HG03432 (cell line): Measurements from ENCODE around the gene PRDM16.

ENCODE experiments used
- ATAC-seq: cut with Tn5 transposase; IDR thresholded peaks from one replicate; pipeline ENCODE4 v1.9.1; 2021; ENCODE audit warnings: mild to moderate bottlenecking, moderate library complexity; ENCODE audit not compliant: unreplicated experiment

Gene PRDM16

DNA sequence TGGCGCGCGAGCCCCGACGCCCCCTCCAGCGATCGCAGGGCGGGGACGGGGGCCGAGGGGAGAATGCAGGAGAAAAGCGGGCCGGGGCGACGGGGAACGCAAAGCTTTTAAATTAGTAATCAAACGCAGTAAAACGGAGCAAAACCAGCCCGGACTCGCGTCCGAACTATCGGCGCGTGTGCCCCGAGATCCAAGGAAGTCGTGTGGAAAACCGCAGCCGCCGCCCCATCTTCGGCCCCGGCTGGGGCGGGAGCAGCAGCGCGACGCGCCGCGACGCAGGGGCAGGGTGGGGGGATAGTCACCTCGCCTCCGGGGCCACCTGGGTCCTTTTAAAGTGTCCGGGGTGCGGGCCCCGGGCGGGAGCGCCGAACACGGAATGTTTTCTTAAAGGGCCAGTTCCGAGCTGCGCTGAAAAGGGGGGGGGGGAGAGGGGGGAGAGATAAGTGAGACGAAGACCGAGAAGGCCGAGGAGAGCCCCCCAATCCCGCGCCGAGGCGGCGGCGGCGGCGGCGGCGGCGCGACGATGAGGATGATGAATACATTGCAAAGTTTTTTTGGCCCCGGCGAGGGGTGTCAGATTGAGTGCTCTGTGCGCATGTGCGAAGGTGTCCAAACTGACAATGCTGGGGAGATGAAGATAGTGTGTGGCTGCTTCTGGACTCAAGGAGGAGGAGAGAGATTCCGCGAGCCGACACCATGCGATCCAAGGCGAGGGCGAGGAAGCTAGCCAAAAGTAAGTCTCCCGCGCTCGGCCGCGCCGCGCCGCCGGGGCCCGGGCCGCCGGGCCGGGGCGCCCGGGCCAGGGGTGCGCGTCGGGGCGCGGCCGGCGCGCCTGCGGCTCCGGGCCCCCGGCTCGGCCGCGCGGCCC is at the start of gene PRDM16:
TSS of gene PRDM16 (plus strand) at position 640 of the 868 bp plus-strand sequence. CDS start at position 697, 57 bp downstream.
- ATAC-seq = no peak

DNA sequence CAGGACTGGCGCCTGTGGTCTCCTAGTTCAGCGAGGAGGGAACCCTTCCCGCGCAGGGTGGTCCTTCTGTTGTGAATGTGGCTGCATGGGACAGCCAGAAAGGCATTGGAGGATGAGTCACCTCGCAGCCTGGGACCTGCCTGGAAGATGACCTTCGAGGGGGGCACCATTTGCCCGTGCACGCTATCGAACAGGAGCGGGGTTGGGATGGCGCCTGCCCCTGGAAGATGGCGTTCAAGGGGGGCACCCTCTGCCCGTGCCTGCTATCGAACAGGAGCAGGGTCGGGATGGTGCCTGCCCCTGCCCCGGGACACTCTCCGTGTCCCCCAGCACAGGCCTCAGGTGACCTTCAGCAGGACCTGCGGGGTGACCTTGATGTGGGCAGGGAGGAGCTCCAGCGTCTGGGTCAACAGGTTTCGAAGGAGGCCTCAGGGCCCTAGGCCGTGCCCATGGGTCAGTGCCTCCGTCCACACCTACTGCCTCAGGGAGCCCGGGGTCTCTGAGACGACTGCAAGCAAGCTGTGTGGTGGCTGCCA is 49.4 kb upstream of the PRDM16 start:
- no peak for ATAC-seq

- no peak for ATAC-seq
Measured at GRCh38 chr1:3020263-3020909, 48.6 kb upstream of the PRDM16 start.

DNA sequence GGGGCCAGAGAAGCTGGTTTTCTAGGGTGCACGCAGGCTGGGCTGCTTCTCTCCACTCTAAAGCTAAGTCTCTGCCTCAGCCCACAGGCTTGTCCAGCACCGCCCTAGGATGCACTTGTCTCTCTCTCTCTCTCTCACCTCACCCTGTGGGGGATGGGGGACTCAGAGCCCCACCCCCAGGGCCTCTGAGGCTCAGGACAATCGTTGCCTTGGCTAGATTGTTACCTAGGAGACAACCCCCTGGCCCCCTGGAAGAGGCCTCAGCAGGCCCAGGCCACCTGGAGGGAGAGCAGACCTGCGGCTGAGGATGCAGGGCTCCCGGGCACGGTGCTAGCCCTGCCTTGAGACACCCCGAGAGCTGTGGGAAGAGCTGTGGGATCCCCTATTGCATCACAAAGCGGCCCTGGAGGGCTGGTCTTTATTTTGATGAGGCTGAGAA is 47.8 kb upstream of the PRDM16 start, which contains the start of gene ACTRT2:
TSS of gene ACTRT2 (plus strand) at position 235 of the 439 bp plus-strand sequence. CDS start 220 bp downstream, outside the sequence.
- no peak for ATAC-seq

DNA sequence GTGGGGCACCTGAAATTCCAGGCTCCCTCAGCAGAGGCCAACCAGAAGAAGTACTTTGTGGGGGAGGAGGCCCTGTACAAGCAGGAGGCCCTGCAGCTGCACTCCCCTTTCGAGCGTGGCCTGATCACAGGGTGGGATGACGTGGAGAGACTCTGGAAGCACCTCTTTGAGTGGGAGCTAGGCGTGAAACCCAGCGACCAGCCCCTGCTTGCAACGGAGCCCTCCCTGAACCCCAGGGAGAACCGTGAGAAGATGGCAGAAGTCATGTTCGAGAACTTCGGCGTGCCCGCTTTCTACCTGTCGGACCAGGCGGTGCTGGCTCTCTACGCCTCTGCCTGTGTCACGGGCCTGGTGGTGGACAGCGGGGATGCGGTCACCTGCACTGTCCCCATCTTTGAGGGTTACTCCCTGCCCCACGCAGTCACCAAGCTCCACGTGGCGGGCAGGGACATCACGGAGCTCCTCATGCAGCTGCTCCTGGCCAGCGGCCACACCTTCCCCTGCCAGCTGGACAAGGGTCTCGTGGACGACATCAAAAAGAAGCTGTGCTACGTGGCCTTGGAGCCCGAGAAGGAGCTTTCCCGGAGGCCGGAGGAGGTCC is 47.1 kb upstream of the PRDM16 start:
- no peak for ATAC-seq

DNA sequence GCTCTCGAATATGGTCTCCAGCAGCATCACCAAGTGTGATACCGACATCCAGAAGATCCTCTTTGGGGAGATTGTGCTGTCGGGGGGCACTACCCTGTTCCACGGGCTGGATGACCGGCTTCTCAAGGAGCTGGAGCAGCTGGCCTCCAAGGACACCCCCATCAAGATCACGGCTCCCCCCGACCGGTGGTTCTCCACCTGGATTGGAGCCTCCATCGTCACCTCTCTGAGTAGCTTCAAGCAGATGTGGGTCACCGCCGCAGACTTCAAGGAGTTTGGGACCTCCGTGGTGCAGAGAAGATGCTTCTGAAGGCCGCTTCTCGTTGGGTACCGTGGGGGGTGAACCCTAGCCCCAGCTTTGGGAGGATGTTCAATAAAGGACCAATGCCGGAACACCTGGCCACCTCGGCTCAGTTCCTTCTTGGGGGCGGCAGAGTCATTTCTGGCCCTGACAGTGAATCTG is 46.5 kb upstream of the PRDM16 start:
- no peak for ATAC-seq

- no peak for ATAC-seq
Measured at GRCh38 chr1:3022976-3023375, 46.0 kb upstream of the PRDM16 start.

- no peak for ATAC-seq
Measured at GRCh38 chr1:3024019-3024418, 45.0 kb upstream of the PRDM16 start.

GRCh38 chr1:3024588-3024987 is 44.4 kb upstream of the PRDM16 start:
- no peak for ATAC-seq

- no peak for ATAC-seq
Measured at GRCh38 chr1:3026124-3026523, 42.9 kb upstream of the PRDM16 start.

GRCh38 chr1:3026581-3027391 is 42.2 kb upstream of the PRDM16 start:
- ATAC-seq = no peak

DNA sequence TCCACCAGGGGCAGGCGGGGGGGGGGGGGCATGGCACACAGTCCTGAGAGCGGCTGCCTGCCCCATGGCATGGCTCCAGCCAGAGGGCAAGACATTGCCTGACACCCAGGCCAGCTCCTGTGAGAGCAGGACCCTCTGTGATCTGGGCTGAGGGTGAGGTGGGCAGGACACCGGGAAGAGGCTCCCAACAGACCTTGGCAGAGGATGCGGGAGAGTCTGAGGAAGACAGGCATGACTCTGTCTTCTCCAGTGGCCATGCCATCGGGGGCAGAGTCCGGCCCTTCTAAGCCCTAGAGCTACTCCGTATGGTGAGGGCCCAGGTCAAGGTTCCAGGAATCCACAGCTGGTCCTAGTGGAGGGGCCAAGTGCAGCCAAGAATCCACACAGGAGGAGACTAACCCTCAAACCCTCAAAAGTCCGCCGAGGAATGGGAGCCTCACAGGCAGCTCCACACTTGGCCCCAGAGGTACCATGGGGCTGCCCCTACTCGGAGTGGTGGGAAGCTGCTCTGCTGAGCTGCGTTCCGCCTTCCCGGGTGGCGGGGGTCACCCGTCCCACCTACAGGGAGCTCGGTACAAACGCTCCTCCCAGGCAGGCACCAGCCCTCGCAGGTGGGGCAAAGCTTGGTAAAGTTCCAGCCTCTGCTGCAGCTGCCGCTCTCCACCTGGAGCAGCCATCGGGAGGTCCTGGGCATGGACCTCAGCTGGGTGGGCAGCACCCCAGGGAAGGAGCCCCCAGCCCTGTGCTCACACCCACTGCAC is 41.2 kb upstream of the PRDM16 start:
- no peak for ATAC-seq

GRCh38 chr1:3028531-3029282 is 40.3 kb upstream of the PRDM16 start:
- ATAC-seq = no peak

- no peak for ATAC-seq
Measured at GRCh38 chr1:3029481-3029961, 39.5 kb upstream of the PRDM16 start.

DNA sequence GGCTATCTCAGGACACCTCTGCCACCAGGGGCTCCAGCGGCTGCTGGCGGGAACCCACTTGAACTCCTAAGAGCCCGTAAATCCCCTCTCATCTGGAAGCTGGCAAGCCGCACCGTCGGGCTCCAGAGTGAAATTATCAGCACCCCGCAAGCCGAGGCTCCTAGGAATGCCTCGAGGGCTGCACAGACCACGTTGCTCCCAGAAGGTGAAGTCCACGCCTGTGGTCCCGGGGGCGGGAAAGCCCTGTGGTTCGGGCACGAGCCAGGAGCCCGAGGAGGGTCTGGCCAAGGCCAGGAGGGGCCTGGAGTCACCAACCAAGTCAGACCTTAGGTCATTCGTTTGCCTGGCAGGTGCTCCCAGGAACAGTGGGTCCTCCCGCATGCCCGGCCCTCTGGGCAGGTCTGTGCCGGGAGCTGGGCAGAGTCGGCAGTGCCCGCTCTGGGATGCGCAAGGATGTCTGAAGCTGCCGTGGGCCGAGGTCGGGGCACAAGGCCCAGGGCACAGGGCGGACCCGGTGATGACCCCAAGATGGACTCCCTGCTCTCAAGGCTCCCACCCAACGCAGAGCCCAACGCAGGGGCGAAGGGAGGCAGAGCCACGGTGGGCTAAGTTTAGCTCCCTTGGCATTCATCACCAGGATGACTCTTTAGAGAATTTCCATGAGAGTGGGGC is 38.9 kb upstream of the PRDM16 start:
- no peak for ATAC-seq

DNA sequence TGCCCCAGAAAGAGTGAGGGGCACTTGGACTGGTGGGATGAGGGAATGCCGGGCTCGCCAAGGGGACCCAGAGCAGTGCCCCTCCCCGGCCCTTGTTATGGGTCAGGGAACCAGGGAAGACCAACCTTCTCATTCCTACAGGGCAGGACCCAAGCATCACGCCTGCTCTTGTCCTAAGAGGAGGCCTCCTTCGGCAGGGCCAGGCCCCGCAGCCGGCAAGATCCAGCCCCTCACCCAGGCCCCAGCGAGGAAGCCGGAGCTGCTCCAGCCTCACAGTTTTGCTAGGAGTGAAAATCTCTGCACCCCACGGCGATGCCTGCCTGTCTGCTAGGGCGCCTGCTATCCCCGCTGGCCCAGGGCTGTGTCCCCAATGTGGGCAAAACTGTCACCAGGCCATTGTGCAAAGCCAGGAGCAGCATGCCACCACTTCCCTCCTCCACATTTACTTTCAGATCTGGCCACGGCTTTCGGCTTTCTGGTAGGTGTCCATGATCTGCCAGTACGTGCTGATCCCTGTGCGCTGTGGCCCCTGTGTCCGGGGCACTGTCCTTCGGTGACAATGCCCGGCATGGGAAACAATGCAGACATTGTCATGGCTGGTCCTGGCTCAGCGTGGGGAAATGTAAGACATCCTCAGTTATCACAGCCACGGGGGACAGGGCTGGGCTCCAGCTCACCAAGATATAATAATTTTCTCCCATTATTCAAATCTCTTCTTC is 38.2 kb upstream of the PRDM16 start:
- ATAC-seq = no peak

DNA sequence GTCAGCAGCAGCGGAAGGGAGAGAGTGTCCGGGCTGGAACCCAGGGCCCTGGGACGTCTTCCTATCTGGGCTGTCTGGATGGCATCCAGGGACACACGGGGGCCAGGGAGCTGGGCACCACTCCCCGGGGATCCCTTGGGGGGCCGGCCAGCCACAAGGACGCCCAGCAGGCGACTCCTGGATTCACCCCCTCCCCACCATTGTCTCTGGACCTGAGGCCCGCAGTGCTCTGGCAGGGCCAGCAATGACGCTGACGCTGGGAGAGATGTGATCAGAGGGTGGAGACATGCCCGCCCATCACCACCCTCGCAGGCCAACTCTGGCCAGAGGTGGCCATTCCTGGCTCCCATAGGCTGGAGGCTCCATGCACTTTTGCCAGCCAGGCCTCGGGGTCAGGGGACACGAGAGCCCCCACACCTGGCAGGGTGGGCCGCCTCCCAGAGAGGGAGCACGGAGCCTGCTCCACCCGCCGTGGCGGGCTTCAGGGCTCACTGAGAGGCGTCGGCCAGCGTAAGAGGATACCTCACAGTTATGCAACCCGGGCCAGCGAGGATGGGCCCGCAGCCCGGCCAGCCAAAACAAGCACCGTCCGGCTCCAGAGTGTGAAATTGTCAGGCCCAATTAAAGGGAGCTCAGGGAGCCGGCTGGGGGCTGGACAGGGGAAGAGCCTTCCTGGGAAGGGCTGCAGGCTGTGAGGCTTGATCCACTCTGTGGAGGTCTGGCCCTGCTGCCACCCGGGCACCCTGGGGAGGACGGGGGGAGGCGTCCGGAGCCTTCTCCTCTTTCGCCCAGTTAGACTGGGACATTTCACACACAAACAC is 37.4 kb upstream of the PRDM16 start:
- no peak for ATAC-seq
